Measurements from ENCODE around the gene IL16. TPM values are rescaled to one million over a fixed set of nuclear protein-coding genes. Genes with fewer than 3 reads are reported as not detected.

Gene IL16
- polyA plus RNA-seq, 4 donors = 5.1 to 6.3 (median 5.8) TPM

DNA sequence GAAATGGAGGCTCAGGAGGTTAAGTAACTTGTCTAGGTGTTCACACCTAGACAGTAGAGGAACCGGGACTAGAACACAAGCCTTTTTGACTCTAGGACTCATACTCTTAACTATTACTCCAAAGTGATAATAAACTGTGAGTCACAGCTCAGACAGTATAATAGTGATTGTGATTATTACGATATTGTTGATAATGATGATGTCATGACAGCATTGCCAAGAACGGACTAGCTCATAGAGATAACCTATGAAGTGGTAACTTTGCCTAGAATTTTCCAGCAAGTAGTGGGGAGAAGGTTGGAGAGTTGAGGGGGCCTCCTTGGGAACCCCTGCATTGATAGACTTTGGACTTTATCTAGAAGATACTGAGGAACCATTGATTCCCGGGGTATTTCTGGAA, 93.2 kb downstream of the IL16 start:
- DNase-seq (ENCODE audit: low read depth in 4 of 4, low spot score in 3 of 4) = no peak

DNA sequence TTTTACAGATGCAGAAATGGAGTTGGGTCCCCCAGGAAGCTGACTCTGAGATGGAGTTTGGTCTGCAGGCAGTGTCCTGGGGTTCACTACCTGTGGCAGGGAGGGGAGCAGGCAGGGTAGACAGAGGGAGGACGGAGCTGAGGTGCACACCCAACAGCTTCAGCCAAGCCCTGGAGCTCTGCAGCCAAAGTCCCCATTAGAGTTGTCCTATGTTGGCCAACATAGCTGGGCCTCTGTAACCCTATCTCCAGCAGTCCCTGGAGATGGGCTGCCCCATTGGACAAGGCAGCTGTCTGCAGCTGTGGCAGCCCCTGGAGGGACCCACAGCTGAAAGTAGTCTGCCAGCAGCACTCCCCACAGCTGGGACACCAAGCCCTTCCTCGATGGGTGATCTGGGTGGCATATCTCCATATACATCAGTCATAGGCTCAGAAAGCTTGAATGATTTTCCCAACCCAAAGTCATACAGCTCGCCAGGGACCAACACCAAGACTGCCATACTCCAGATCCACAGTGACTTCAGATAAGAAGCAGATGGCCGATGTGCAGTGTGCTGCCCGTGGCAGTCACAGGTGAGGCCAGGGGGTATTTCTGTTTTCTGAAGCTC, 95.3 kb downstream of the IL16 start:
- DNase-seq (ENCODE audit: low read depth in 4 of 4, low spot score in 3 of 4) = no peak

DNA sequence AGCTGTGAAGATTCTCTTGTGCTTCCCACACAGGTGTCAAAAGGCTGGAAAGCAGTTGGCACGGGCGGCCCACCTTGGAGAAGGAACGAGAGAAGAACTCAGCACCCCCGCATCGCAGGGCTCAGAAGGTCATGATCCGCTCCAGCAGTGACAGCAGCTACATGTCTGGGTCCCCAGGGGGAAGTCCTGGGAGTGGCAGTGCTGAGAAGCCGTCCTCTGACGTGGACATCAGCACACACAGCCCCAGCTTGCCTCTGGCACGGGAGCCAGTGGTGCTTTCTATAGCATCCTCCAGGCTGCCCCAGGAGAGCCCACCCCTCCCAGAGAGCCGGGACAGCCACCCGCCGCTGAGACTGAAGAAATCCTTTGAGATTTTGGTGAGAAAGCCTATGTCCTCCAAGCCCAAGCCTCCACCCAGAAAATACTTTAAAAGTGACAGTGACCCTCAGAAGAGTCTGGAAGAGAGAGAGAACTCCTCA, 95.9 kb downstream of the IL16 start:
- DNase-seq (ENCODE audit: low read depth in 4 of 4, low spot score in 3 of 4) = no peak

DNA sequence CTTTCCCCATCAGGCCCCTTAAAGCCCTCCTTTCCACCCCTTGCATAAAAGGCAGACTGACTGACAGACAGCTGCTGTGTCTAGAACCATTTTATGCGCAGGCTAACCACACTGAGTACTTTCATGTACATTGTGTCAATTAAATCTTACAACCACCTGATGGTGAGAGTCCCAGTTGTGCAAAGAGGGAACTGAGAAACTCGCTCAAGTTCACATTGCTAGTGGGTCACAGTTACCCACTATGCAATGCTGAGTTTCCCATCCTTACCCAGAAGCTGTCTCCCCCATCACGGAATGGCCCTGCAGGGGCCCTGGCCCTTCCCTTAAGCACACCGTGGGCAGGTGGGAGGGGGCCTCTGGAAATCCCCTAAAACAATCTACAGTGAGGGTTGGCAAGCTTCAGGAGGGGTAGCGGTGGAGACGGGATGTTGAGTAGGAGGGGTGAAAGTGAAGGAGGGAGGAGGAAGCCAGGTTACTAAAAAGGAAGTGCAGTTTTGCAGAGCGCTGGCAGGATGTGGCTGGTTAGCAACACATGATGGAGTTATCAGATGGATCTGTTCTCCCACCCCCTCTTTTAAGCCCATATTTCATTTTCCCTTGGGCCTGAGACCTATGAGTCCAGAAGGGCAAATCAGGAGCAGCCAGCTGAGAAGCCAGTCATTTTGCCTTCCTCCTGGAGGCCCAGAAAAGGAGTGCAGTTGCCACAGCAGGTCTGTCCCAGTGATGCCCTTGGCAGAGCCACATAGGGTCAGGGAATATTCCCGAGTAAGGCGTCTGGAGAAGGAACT, 97.2 kb downstream of the IL16 start:
- DNase-seq (ENCODE audit: low read depth in 4 of 4, low spot score in 3 of 4) = no peak

DNA sequence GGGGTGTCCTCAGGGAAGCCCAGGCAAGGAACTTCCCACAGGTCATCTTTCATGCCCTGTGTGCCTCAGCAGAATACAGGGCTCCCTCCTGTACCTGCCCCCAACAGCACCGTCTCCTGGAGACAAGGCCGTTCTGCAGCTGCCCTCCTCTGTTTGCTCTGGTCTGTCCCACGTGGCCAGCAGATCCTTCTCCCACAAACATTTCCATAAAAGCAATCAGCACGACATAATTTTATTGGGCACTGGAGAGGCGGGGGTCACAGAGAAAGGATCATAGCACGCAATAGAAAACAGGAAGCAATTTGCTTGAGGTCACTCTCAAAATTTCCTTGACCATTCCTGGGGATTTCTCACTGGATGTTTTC, 97.8 kb downstream of the IL16 start:
- DNase-seq (ENCODE audit: low read depth in 4 of 4, low spot score in 3 of 4) = no peak

DNA sequence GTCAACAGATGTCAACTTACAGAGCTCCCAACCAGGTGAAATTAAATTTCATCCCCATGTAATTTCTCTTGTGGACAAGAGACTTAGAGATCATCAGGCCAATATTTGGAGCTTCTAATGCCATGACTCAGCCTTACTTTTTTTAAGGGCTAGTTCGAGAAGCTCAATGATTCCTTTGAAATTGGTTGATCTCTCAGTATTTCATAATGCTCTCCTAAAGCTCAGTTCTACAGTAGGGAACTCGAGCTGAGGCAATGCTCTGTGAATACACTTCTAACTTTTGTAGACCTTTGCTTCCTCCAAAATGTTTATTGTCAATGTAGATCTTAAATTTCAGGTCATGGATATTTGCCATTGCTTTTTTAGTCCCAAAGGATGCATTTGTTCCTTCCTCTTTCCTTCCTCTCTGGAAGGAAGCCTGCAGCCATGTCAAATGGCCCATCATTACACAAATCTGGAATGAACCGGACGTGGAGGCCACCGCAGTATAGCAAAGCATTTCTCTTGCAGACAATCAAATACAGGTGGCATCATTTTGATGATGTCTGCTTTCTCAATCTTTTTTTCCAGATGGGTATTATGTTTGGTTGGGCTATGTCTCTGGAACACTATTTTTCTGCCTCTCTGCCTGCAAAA, 98.9 kb downstream of the IL16 start:
- no peak for DNase-seq (ENCODE audit: low read depth in 4 of 4, low spot score in 3 of 4)

DNA sequence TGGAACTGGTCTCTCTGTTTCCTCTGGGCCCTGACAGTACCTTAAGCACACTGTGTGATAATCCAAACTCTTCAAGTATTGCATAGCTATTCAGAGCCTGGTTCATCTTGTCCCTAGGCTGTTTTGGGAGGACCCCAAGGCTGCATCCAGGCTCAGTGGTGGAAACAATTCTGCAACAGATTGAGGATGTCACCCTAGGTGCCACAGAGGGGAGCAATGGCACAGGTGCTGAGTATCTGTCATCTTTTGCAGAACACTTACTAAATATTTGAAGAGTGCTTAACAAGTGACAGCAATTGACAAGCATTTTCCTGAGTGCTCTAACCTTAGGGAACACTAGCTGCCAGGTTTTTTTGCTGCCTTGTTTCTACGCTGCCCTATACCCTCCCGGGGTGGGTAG, 99.5 kb downstream of the IL16 start:
- no peak for DNase-seq (ENCODE audit: low read depth in 4 of 4, low spot score in 3 of 4)

DNA sequence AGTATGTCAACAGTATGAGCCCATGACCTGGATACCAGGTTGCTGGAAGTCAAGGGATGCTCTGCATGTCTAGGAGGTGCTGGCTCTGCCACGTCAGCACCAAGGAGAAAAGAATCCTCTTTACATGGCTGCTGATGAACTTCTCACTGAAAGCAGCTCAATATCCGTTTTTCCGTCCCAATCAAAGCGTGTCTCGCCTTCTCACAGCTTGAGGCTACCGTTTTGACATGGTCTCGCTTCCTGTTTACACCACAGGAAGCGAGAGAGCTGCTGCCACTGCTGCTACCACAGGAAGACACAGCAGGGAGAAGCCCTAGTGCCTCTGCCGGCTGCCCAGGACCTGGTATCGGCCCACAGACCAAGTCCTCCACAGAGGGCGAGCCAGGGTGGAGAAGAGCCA, 100.0 kb downstream of the IL16 start:
- no peak for DNase-seq (ENCODE audit: low read depth in 4 of 4, low spot score in 3 of 4)

DNA sequence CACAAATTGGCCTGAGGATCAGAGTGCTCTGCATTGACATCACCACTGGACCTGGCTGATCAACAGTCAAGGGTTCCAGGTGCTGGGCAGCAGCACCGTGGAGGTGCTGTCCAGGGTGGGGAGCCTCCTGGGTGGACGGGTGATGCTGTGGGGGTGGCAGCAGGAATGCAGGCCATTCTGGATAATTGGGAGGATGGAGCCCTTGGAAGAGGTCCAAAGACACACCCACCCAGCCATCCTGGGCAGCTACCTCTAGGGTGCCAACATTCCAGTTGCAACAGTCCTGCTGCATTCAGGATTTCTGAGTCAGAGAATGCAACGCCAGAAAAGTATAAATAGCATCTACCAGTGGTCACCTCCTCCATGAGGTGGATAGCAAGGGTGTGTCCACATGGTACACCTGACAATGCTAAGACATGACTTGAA, 100.5 kb downstream of the IL16 start:
- DNase-seq (ENCODE audit: low read depth in 4 of 4, low spot score in 3 of 4) = no peak

DNA sequence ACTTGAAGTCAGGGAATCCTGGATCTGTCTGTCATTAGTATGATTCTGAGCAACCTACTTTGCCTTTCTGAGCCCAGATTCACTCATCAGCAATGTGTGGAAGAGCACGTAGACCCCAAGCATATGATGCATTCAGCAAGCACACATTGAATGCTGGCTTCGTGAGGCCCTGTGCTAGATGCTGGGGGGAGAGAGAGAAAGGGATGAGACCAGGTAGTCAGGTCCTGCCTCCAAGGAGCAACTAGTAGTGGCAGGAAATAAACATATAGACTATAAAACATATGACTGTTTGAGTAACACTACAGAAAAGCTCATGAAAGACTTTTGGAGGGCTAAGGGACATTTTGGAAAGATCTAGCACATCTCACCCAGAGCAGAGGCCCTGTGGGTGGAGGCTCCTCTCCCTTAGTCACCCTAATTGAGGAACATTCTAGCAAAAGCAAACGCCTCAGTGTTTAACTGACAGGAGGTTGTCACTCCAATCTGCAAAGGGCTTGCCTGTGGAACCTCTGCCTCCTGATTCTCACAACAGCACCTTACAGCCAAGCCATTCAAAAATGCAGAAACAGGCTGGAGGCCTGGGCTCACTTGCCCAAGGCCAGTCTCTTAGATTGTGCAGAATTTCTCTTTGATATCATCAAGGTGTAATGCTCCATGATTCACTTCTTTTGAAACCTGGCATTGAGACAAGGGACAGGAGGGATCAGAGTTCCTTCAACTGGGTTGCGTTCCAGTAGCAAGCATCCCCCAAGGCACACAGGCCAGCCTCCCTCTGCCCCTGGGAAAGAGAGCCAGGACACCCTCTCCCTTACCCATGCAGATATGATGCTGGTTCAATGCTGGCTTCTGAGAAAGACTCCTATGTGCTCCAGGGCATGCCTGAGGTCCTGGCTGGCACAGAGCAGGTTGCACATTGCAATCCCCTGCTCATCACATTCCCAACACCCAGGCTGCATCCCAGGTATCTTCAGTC, 101.2 kb downstream of the IL16 start:
- no peak for DNase-seq (ENCODE audit: low read depth in 4 of 4, low spot score in 3 of 4)

DNA sequence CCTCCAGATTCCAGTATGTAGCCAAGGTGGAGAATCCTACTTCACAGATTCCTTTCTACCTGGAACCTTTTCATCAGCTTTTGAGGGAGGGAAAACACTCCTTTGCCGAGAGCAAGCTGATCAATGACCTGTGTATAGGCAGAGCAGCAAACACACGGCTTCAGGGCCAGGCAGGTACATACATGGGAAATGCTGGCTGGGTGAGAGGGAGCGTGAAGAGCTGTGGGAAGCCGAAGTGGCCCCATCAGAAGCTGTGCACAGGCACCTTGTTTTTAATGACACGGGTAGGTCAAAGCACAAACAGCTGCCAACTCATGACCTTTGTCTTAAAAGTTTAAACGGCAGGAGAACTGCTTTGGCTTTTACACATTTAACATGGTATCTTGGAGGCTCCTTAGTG, 101.9 kb downstream of the IL16 start:
- DNase-seq (ENCODE audit: low read depth in 4 of 4, low spot score in 3 of 4) = no peak

DNA sequence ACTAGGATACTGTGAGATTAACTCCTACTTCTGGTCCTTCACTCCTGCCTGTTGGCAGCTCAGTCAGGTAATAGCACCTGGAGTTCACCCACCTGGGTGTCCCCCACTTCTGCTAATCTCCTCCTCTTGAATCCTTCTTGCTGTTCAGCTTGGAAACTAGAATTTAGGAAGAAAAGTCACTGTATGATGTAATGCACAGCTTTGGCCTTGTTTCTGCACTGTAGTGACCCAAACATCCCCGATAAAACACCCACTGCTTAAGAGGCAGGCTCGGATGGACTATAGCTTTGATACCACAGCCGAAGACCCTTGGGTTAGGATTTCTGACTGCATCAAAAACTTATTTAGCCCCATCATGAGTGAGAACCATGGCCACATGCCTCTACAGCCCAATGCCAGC, 102.5 kb downstream of the IL16 start:
- DNase-seq (ENCODE audit: low read depth in 4 of 4, low spot score in 3 of 4) = no peak

DNA sequence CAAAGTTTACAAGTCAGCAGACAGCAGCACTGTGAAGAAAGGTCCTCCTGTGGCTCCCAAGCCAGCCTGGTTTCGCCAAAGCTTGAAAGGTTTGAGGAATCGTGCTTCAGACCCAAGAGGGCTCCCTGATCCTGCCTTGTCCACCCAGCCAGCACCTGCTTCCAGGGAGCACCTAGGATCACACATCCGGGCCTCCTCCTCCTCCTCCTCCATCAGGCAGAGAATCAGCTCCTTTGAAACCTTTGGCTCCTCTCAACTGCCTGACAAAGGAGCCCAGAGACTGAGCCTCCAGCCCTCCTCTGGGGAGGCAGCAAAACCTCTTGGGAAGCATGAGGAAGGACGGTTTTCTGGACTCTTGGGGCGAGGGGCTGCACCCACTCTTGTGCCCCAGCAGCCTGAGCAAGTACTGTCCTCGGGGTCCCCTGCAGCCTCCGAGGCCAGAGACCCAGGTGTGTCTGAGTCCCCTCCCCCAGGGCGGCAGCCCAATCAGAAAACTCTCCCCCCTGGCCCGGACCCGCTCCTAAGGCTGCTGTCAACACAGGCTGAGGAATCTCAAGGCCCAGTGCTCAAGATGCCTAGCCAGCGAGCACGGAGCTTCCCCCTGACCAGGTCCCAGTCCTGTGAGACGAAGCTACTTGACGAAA, 103.1 kb downstream of the IL16 start:
- DNase-seq (ENCODE audit: low read depth in 4 of 4, low spot score in 3 of 4) = no peak

DNA sequence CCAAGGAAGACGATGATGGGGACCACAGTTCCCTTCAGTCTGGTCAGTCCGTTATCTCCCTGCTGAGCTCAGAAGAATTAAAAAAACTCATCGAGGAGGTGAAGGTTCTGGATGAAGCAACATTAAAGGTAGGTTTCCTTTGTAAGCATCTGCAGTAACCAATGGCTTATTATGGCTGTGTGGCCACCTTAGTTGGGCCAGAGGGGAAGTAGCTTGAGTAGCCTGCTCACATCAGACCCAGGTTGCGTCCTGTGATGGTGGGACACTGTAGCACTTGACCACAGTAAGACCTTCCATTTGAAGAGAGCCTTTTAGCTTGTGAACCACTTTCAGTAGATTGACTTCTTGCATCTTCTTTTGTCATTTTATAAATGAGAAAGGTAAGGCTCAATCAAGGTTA, 104.7 kb downstream of the IL16 start:
- no peak for DNase-seq (ENCODE audit: low read depth in 4 of 4, low spot score in 3 of 4)

DNA sequence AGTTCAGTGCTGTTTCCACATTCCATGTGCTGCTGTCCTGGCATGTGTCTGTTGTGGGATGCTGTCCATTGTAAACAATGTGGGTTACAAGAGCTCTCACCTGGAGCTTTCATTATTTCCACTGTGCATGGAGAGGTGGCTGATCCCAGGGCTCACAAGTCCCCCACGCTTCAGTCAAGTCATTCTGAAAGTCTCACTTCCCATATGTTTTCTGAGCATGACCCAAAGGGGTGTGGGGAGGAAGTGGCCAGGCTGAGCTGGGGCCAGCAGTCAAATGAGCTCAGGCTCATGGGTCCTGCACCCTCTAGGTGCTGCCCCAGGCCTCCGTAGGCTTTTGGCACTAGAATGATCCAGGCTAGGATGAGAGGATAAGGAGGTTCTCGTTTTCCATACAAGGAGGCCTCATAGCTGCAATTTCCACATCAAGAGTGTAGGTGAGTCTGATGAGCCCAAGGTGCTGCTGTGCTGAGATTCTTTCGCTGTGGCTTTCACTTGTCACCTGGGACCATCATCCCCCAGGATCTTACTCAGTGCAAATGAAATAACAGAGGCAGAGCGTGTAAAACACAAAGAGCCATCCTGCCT, 105.2 kb downstream of the IL16 start:
- no peak for DNase-seq (ENCODE audit: low read depth in 4 of 4, low spot score in 3 of 4)

DNA sequence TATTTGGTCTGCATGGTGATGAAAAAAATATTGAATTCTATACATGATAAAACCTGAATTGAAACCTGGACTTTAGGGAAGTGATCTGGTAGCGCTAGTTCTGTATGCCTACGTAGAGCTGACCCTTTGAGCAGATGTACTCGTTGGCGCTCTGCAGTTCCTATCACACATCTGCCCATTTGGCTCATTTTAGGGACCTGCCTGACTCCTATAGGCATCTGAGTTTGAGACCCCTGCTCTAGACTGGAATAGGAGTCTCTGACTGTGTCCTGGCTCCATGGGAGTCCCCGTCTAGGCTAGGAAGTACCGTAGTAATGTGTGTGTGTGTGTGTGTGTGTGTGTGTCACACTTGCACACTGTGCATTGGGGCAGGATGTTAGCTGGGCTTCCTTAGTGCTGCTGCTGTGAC, 106.0 kb downstream of the IL16 start:
- DNase-seq (ENCODE audit: low read depth in 4 of 4, low spot score in 3 of 4) = no peak

DNA sequence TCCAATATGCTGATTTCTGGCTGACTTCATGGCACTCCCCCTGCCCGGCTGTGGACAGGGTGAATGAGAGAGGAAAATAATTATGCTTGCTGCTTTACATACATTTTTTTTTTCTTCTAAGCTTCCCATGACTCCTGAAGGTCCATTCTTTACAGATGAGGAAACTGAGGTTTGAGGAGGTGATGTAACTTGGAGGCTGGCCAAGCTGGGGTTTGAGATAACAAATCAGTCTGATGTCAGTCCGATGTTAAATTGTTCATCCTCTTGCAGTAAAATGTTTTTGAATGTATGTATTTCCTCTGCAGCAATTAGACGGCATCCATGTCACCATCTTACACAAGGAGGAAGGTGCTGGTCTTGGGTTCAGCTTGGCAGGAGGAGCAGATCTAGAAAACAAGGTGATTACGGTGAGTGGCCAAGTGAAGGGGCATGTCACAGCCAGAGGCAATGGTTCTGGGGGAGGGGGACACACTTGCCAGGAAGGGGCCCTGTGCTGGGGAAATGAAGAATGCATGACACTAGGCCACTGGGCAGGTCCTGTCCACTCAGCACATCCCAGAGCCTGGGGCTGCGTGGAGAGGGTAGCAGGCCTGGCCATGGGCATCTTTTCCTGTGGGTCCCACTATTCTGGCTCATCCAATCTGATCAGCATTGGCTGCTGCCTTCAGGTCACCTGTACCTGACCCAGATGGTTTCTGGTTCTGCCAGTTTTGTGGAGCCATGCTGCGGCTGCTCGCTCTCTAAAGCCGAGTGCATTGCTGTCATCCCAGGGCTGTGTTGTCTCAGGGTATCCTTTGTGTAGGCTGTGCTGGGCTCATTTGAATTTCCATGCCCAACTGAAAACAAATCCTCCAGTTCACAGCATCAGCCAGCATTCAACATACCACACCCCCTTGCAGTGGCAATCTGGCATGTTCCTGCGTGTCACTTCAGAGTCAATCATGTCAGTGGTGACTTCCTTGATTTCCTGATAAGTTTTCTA, 106.9 kb downstream of the IL16 start:
- no peak for DNase-seq (ENCODE audit: low read depth in 4 of 4, low spot score in 3 of 4)

DNA sequence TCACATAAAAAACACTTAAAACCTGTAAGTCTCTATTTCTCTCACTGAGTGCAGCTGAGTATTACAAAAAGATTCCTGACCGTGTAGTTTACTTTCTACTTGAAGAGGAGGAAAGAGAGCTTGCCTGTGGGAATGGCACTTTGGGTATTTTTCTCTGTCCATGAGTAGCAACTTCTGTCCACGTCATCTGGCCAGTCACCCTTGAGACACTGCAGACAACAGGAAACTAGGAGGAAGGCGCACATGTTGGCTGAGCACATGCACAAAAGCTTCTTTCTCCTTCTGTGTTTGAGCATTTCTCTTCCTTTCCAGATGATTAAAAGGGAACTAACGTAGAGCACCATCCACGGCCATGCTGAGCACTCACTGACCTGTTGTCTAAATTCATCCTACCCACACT, 107.5 kb downstream of the IL16 start:
- DNase-seq (ENCODE audit: low read depth in 4 of 4, low spot score in 3 of 4) = no peak

DNA sequence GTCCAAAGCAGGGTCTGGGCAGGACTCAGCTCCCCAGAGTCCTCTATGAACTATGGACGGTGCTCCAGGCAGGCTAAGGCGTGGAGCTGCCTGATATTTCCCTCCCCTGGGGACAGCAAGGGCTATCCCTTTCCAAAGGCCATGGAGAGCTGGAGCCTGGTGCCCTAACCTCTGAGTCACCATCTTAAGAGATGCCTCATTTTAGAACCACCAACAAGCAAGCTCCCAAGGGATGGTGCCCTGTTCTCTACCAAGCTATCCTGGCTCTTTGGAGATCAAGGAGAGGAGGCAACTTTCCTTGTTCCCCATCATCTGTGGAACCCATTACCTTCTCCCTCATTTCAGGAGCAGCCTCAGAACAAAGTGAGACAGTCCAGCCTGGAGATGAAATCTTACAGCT, 111.6 kb downstream of the IL16 start:
- DNase-seq (ENCODE audit: low read depth in 4 of 4, low spot score in 3 of 4) = no peak
